GM12864 (cell line): Measurements from ENCODE around the gene CCDC61.
A peak's percentile ranks its signal among the peaks of the same experiment; 100 is the strongest.

Experiments
- DNase-seq: peaks from one replicate; pipeline ENCODE4 v3.0.0-alpha.2; 2011; ENCODE audit warnings: low read depth
- H3K4me3 ChIP-seq: 2 replicates; pipeline ENCODE4 v1.5.1; 2011; ENCODE audit warnings: mild to moderate bottlenecking, low read depth, low read length, control low read depth
- TF ChIP-seq, protein P1 (sequence below): IDR thresholded peaks from 2 replicates; pipeline ENCODE4 v1.5.1; 2011; ENCODE audit warnings: low read depth, mild to moderate bottlenecking, moderate library complexity, low read length, control low read depth, inconsistent platforms; ENCODE audit errors: missing control alignments

CCDC61 gene

DNA sequence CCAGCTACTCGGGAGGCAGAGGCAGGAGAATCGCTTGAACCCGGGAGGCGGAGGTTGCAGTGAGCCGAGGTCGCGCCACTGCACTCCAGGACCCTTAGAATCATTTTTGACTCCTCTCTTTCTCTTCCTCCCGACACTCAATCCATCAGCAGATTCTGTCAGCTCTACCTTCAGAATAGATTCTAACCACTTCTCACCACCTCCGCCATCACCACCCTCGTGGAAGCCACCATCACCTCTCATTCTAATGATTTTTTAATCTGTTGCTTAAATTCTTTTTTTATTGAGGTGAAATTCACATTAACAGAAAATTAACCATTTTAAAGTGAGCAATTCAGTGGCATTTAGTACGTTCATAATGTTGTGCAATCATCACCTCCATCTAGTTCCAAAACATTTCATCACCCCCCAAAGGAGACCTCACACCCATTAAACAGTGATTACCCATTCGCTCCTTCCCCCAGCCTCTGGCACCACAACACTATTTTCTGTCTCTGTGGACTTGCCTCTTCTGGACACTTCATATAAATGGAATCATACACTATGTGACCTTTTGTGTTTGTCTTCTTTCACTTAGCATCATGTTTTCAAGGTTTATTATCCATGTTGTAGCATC lies 5.0 kb upstream of the CCDC61 start:
- TF ChIP-seq, protein P1, sequence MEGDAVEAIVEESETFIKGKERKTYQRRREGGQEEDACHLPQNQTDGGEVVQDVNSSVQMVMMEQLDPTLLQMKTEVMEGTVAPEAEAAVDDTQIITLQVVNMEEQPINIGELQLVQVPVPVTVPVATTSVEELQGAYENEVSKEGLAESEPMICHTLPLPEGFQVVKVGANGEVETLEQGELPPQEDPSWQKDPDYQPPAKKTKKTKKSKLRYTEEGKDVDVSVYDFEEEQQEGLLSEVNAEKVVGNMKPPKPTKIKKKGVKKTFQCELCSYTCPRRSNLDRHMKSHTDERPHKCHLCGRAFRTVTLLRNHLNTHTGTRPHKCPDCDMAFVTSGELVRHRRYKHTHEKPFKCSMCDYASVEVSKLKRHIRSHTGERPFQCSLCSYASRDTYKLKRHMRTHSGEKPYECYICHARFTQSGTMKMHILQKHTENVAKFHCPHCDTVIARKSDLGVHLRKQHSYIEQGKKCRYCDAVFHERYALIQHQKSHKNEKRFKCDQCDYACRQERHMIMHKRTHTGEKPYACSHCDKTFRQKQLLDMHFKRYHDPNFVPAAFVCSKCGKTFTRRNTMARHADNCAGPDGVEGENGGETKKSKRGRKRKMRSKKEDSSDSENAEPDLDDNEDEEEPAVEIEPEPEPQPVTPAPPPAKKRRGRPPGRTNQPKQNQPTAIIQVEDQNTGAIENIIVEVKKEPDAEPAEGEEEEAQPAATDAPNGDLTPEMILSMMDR = no peak
- no peak for DNase-seq
- no peak overlapping the region for H3K4me3 ChIP-seq

DNA sequence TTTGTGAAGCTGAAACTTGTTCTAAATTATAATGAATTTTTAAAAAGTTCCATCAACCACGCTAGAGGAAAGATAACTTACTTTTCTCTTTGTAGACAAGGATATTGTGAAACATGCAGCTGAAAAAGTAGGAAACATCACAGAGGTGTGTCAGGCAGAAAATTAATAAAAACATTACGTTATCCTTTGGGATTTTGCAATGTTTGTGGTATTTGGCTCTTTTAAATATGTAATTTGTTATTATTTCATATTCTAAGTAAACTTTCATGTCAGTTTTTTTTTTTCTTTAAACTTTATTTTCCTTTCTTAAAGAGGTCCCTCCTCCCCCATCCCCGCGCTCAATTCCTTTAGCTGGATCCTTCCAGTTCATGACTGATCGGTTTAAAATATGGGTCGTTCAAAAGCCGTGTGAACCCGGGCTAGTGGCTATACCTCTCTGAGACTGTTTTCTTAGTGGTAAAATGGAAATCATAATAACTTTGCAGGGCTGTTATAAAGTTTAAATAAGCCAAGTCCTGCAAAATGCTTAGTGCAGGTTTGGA lies 740 bp upstream of the CCDC61 start:
- TF ChIP-seq, protein P1 = no peak
- peak overlapping the region; percentile 51 for H3K4me3 ChIP-seq
- no peak for DNase-seq

DNA sequence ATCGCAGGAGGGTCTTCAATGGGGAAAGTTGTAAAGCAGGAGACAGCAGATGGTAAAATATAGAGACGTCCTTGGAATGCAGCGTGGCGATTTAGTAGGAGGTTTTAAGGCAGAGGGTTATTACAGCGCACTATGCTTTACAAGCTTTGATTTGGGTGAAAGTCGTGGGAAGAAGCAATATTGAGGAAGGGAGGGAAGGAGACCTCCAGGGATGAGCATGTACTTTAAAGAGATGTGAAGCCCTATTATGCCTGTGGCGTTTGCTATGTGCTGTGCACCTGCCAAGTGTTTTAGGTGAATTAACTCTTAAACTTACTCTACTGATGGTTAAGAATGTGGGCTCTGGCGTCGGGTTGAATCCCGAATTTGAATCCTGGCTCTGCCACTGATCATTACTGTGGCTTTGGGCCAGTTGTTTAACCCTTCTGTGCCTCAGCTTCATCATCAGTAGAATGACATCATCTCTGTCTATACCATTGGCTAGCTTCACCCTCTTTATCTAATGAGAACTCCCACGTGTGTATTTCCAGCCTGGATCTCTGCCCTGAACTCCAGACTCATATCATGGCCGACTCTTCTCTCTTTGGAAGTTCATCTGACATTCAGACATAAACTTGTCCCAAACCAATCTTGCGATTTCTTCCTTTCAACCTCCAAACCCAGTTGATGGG lies 583 bp downstream of the CCDC61 start:
- DNase-seq = no peak
- peak overlapping the region; percentile 64 for H3K4me3 ChIP-seq
- TF ChIP-seq, protein P1 = no peak

DNA sequence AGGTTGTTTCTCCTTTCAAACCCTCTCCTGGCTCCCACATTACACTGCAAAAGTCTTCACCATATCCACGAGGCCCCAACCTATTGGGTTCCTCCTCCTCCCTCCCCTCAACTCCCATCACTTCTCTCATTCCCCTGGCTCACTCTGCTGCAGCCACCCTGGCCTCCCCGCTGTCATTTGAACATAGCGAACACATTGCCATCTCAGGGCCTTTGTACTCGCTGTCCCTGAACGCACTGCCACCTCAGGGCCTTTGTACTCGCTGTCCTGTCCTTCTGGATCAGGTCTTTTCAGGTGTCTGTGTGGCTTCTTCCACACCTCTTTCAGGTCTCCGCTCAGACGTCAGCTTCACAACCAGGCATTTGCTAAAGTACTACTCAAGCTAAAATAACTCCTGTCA lies 1.7 kb downstream of the CCDC61 start:
- TF ChIP-seq, protein P1 = no peak
- H3K4me3 ChIP-seq = no peak overlapping the region
- DNase-seq = no peak

DNA sequence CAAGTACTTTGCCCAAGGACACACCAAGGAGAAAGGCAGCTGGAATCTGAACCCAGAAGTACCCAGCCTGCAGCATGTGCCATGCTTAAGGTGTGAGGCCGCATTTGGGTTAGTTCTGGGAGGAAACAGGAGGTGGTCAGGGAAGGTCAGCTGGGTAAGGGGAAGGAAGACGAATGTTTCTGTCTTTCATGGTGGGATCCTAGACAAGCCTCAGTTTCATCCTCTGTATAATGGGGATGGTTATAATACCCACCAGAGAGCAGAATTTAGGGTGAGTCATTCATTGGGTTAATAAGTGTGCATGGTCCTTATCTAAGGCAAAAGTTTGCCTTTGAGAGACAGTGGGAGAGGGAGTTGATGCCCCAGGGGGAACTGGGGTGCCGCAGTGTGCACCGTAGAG lies 3.6 kb downstream of the CCDC61 start:
- TF ChIP-seq, protein P1 = no peak

DNA sequence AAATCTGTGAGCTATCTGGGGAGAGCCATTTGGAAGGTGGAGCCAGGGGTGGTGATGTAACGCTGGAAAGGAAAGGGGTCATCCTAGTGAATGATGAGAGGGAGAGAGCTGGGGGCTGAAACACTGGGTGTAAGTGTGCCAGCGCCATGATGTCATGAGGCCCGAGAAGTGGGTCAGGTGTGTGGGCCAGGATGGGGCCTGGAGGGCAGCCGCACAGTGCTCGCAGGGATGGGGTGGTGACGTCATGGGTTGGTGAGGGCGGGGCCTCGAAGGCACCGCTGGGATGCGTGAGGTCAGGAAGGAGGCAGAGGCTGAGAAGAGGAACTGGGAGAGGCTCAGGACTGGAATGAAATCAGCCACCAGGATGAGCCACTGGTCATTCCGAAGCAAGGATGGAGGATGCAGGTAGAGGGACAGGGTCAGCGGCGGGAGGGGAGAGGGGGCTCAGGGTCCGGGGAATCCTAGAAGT lies 4.4 kb downstream of the CCDC61 start:
- TF ChIP-seq, protein P1 = no peak
- no peak for DNase-seq
- H3K4me3 ChIP-seq = no peak overlapping the region

More for the DNA sequence above, 3.6 kb downstream of the CCDC61 start:
- DNase-seq = no peak
- no peak overlapping the region for H3K4me3 ChIP-seq
